ENCODE data around the gene NOCT.
A peak's percentile ranks its signal among the peaks of the same experiment; 100 is the strongest.

Gene NOCT

DNA sequence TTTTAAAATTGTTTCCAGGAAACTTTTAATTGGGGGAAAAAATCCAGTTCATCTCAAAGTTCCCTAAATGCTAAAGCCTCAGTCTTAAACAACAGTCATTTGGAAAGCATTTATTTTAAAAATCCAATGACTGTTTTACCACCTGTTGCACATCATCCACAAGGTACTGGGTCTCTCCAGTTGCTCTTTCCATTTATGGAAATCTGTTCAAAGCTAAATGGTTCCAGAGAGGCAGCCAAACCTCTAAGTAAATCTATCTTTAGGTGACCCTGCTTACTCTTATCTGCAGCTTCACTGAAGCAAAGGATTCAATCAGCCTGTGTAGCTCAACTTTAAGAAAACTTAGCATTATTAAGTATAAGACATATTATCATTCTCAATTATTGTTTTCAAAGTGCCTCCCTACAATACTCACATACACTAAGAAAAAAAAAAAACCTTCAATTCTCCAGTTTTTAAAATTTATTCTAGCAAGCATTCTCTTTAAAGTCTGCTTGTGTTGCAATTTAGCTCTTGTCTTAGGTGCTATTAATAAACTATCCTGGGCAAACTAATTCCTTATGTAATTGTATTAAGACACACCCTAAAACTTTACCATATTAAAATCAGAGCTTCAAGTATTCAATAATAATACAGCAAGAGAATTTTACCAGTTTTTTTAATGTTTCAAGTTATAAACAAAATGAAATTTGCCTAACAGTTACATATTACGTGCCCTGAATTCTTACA, 60.6 kb downstream of the NOCT start:
- TF ChIP-seq, protein P1, sequence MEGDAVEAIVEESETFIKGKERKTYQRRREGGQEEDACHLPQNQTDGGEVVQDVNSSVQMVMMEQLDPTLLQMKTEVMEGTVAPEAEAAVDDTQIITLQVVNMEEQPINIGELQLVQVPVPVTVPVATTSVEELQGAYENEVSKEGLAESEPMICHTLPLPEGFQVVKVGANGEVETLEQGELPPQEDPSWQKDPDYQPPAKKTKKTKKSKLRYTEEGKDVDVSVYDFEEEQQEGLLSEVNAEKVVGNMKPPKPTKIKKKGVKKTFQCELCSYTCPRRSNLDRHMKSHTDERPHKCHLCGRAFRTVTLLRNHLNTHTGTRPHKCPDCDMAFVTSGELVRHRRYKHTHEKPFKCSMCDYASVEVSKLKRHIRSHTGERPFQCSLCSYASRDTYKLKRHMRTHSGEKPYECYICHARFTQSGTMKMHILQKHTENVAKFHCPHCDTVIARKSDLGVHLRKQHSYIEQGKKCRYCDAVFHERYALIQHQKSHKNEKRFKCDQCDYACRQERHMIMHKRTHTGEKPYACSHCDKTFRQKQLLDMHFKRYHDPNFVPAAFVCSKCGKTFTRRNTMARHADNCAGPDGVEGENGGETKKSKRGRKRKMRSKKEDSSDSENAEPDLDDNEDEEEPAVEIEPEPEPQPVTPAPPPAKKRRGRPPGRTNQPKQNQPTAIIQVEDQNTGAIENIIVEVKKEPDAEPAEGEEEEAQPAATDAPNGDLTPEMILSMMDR (IDR thresholded peaks at IDR 0.05; ENCODE audit: insufficient read depth, low read length, missing control alignments): no peak
- no peak overlapping the region for H3K4me3 ChIP-seq (ENCODE audit: low read depth, low read length)
- ChIA-PET CTCF (interaction anchor here (1.1 kb wide), 1 partner anchor 9 kb away, joined by 3 read pairs; no protein-coding TSS in a partner anchor), POLR2A (no interaction called here)
- DNase-seq (ENCODE audit: low read depth, low spot score): no peak

DNA sequence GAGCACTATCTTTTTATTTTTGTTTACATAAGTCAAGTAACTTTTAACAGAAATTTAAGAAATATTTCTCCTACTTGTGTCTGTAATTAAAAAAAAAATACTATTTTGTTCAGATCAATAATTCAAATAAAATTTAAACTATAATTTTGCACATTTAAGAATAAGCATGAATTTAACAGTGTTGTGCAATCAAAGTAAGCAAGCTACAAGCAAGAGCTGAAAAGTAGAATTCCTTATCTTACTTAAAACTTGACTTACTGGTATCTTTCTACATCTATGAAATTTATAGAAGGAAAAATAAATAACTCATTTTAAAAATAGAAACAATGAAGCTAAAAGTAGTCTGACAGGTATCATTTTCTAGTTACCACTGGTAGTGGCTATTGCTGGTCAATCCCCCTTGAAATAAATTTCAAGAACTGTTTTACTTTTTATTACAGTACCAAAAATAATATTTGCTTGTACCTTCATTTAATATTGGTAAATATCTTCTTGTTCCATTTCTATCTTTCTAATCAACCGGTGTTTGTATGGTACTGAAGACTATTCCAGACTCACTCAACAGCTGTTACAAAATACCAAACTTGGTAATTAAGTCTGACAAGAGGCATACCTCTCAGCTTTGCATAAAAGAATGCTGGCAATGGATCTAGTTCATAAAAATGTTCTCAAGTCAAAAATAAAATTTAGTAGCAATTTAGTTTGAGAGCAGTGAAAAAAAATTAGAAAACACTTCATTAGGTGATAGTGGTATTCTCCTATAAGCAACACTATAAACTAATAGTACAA, 62.2 kb downstream of the NOCT start:
- TF ChIP-seq, protein P1 (IDR thresholded peaks at IDR 0.05; ENCODE audit: insufficient read depth, low read length, missing control alignments): no peak
- no peak overlapping the region for H3K4me3 ChIP-seq (ENCODE audit: low read depth, low read length)
- POLR2A ChIA-PET: no interaction called here
- CTCF ChIA-PET: interaction anchor here (1.0 to 2.8 kb wide), 3 partner anchors 21 to 77 kb away, joined by 3 to 9 read pairs (median 9); no protein-coding TSS in a partner anchor
- DNase-seq (ENCODE audit: low read depth, low spot score): no peak

DNA sequence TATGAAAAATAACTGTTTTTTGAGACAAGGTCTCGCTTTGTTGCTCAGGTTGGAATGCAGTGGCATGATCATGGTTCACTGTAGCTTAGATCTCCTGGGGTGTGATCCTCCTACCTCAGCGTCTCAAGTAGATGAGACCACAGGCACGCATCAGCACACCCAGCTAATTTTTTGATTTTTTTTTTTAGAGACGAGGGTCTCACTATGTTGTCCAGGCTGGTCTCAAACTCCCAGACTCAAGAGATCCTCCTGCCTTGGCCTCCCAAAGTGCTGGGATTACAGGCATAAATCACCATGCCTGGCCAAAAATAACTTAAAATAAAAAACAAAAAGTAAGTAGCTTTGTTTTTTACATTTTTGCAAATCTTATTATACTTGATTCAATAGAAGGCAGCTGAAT, 63.3 kb downstream of the NOCT start:
- no peak for DNase-seq (ENCODE audit: low read depth, low spot score)
- no peak overlapping the region for H3K4me3 ChIP-seq (ENCODE audit: low read depth, low read length)
- POLR2A ChIA-PET: no interaction called here
- TF ChIP-seq, protein P1 (IDR thresholded peaks at IDR 0.05; ENCODE audit: insufficient read depth, low read length, missing control alignments): no peak
- CTCF ChIA-PET: interaction anchor here (0.6 to 2.8 kb wide), 4 partner anchors 16 to 217 kb away, joined by 3 to 10 read pairs (median 6); no protein-coding TSS in a partner anchor

DNA sequence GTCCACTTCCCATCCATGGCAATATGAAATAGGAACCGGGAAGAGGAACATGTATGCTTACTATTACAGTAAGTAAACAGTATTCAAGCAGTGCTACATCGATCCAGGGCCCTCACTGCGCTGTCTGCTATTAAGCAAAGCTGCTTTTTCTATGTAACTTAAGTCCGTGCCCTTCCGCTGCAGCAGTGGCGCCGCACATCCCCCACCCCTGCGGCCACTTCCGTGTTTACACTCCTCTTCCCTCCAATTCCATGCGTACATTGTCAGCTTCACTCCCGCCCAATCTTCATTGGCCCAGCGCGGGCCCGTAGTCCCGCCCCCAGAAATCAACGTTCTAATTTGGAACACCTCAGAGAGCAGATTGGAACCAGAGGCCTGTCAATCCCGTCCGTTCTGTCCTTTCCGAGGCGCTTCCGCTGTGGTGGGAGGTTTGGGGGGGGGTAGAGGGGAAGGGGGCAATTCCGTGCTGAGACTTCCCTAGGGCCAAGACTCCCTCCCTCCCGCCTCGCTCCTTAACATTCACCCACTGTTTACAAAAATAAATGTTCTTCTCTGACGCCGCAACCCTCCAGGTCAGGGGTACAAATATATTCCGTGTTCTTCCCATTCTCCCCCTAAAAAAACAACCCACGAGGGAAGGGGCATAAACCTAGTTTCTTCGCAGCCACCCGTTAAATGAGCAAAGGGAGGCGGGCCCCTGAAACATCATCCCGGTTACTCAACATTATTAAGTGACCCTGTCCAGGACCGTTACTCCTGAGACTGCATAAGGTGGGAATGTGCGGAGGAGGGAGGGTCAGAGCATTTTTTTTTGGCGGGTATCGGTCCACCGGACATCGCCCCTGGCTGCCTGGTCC, 67.4 kb downstream of the NOCT start:
- DNase-seq (ENCODE audit: low read depth, low spot score): peak; percentile 83
- TF ChIP-seq, protein P1 (IDR thresholded peaks at IDR 0.05; ENCODE audit: insufficient read depth, low read length, missing control alignments): no peak
- CTCF ChIA-PET: interaction anchor here (0.8 to 1.7 kb wide), 5 partner anchors 13 to 53 kb away, joined by 3 to 4 read pairs (median 4); no protein-coding TSS in a partner anchor
- peak overlapping the region; percentile 93 for H3K4me3 ChIP-seq (ENCODE audit: low read depth, low read length)
- POLR2A ChIA-PET: interaction anchor here (0.8 to 0.9 kb wide), 2 partner anchors 53 to 94 kb away, joined by 4 read pairs; partner anchors contain the start of gene ELF2

DNA sequence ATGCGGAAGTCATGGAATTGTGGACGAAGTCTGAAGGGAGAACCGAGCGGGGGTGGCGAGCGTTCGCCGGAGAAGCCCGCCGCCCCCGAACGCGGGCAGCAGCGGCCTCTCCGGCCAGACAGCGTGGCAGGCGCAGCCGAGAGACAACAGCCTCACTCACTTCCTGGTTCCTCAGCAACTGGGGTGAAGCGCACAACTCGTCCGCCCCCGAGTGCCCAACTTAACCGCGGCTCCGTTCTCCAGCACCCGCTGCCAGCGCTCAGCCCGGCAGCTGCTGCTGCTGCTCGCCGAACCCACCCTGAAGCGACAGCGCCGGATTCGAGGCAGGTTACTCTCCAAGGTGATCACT, 68.0 kb downstream of the NOCT start:
- H3K4me3 ChIP-seq (ENCODE audit: low read depth, low read length): peak overlapping the region; percentile 93
- CTCF ChIA-PET: interaction anchor here (0.9 to 1.3 kb wide), 3 partner anchors 16 to 71 kb away, joined by 3 to 4 read pairs (median 3); no protein-coding TSS in a partner anchor
- POLR2A ChIA-PET: interaction anchor here (0.7 to 1.3 kb wide), 3 partner anchors 53 to 217 kb away, joined by 3 to 5 read pairs (median 3); partner anchors contain the start of gene ELF2
- no peak for DNase-seq (ENCODE audit: low read depth, low spot score)
- TF ChIP-seq, protein P1 (IDR thresholded peaks at IDR 0.05; ENCODE audit: insufficient read depth, low read length, missing control alignments): peak; percentile 23

Measured in AG04449 (cell line).